NCI-H345 treated with DMSO at 0.1 percent for 48 hours (cell line): ENCODE data around the gene TYW1.
"Not testable (repeated sequence)": the region's sequence is repeated elsewhere in the genome, so short reads cannot be mapped to it uniquely, and the experiment has no call there.

Source experiments
- DNase-seq: peaks from one replicate; lab custom pipeline; 2025; ENCODE audit not compliant: unreplicated experiment; lab: John Stamatoyannopoulos, UW

The TYW1 gene

GRCh38 chr7:67229018-67229417 is 232.4 kb downstream of the TYW1 start:
- DNase-seq, result not testable (repeated sequence)

DNA sequence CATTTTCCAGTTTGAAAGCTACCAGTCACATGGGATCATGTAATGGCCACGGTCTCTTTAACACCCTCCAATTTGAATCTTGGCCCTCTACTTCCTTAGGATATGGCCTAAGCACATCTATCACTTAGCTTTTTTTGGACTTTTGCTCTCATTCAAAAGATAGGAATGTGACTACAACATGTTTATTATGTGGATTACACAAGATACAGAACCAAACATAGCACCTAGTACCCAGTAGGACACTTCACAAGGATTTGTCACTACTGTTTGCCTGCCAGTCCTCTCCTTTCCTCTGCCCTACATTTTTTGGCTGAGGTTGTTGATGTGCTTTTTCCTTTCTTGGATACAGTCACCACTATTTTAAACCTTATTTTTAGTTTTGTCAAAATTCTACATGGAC is 233.4 kb downstream of the TYW1 start:
- DNase-seq, result not testable (repeated sequence)

- not testable (repeated sequence) for DNase-seq
Measured at GRCh38 chr7:67233506-67233905, 236.9 kb downstream of the TYW1 start.

DNA sequence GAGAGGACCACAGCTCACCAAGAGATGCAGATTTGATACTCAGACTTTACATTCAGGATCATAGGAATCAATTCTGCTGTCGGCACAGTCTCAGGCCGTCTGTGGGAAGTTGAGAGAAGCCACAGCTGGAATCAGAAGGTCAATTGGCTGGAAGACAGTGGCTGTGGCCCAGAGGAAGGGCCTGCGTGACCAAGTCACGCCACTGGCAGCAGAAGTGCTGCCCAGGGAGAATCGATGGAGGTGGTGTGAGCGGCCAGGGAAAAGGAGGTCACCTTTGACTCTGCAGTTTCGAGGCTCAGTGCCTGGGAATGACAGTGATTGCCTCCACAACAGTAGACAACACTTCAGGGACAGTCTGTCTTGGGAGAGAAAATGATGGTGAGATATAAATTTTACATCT is 239.6 kb downstream of the TYW1 start:
- not testable (repeated sequence) for DNase-seq

GRCh38 chr7:67242871-67243270 is 246.2 kb downstream of the TYW1 start:
- not testable (repeated sequence) for DNase-seq

DNA sequence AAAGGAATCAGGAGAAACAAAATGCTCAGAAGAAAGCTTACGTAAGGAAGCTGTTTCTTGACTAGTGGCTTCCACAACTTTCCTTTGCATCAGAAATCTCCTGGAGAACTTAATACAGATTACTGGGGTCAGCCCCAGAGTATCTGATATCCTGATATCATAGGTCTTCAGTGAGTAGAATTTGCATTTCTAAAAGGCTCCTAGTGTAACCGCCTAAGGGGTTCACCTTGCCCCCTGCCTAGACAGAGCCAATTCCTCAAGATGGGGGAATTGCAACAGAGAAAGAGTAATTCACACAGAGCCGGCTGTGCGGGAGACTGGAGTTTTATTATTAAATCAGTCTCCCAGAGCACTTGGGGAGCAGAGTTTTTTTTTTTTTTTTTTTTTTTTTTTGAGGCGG is 251.7 kb downstream of the TYW1 start:
- not testable (repeated sequence) for DNase-seq

DNA sequence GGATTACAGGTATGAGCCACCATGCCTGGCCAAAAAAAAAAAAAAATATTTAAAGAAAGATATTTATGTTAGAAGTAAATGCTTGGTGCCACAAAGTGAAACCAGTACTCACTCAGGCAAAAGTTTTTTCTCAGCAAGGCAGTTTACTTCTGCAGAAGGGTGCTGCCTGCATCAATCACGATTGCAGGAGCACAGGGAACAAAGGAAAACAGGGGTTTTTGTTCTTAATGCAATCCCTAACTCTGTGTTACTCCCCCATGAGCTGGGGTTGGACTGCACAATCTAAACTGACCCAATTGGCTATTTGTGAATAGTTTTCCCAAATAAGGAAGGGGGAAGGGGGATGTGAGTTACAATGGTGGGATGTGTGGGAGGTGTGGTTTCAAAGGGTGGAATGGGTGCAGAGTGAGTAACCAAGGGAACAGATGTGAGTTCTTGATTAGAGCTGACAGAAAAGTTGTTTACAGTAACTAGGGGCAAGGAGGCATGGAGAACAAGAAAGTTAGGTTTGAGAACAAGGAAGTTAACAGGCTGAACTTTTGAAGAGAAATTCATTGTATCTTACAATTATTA is 255.4 kb downstream of the TYW1 start:
- no peak for DNase-seq

DNA sequence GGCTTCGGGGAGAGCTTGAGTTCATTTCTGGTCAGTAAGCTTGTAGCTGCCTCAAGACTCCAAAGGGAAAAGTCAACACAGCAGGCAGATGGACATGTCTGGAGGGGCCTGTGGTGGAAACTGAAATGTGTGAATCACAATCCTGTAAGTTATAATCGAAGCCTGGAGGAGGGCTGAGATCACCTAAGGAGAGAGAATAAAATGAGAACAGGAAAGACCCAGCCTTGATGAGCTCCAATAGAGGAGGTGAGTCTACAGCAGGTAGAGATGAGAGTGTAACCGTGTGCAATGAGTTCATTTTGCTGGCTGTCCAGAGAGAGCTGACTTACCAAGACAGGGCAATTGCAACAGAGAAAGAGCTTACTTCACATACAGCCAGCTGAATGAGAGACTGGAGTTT is 258.4 kb downstream of the TYW1 start:
- DNase-seq, result not testable (repeated sequence)

DNA sequence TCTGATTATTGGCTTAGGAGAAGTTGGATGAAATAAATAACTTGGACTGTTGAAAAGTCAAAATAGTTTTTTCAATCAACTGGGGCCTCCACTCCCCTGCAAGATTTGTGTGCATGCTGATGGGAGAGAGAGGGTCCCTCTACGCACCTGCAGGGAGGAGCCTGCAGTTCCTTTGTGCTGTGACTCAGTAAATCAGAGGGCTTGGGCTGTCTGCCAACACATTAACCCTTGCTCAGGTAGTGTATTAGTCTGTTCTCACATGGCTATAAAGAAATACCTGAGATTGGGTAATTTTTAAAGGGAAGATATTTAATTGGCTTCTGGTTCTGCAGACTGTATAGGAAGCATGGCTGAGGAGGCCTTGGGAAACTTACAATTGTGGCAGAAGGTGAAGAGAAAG is 261.1 kb downstream of the TYW1 start:
- peak; percentile 4 for DNase-seq

- not testable (repeated sequence) for DNase-seq
Measured at GRCh38 chr7:67259363-67259762, 262.7 kb downstream of the TYW1 start.

- DNase-seq, result not testable (repeated sequence)
Measured at GRCh38 chr7:67260166-67260586, 263.5 kb downstream of the TYW1 start.

DNA sequence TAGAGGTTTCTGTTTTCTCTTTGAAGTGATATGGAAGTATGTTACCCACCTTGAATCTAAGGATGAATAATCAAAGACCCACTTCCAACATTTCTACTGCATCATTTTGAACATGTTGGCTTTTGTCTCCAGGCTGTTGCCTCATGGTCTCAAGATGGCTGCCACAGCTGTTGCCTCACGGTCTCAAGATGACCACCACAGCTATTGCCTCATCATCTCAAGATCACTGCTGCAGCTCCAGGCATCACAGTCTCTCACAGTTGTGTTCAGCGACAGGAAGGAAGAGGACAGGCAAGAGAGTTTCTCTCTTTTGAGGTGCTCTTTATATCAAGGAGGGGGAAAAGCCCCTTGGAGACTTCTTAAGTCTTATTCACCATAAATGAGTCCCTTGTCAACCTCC is 267.4 kb downstream of the TYW1 start:
- DNase-seq, result not testable (repeated sequence)

DNA sequence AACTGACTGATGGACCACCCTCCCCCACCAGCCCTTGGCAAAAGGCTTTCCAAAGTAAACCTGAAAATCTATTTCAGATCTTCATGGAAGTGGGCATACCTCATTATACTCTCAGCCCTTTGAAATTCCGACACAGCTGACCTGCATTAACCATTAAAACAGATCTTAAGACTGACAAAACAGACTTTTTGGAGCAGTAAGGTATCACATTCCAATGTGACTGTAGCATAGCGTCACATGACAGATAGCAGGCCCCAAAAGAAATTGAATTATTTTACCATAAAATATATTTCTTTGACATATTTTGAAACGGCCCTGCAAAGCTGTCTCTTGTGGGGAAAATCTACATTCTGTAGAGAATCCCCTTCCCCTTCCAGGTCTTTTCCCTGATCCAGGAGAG is 269.4 kb downstream of the TYW1 start:
- DNase-seq, result not testable (repeated sequence)

DNA sequence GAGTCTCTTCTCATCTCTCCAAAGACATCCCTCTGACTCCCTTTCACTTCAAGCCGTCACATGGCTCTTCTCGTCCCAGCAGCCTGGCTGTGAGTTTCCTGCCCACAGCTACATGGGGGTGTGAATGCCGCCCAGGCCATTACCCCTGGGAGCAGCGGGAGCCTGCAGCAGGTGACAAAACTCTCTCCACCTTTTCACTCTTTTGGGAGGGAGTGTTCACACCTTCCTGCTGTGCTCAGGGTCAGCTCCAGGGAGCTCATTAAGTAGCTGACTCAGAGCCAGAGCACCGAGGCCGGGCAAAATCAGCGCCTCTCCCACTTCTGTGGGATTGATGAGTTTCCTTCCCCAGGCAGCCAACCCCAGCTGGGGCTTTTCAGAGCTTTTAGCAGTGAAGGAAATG is 271.3 kb downstream of the TYW1 start:
- peak; percentile 46 for DNase-seq

DNA sequence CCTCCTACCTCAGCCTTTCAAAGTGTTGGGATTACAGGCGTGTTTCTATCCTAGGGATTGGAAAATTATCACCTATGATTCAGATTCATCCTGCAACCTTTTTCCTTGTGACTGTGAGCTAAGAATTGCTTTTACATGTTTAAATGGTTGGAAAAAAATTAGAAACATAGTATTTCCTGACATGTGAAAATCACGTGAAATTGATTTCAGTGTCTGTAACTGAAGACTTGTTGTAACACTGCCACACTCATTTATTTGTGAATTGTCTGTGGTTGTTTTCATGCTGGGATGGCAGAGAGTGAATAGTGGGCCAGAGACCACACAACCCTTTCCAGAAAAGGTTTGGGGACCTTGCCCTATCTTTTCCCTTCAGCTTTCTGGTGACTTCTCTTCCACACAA is 273.3 kb downstream of the TYW1 start:
- DNase-seq, result not testable (repeated sequence)
